ENCODE results near the gene CCDC146. TPM values are rescaled to one million over a fixed set of nuclear protein-coding genes. Genes with fewer than 3 reads are reported as not detected.
"Not testable (repeated sequence)": the region's sequence is repeated elsewhere in the genome, so short reads cannot be mapped to it uniquely, and the experiment has no call there.

CCDC146 gene, protein sequence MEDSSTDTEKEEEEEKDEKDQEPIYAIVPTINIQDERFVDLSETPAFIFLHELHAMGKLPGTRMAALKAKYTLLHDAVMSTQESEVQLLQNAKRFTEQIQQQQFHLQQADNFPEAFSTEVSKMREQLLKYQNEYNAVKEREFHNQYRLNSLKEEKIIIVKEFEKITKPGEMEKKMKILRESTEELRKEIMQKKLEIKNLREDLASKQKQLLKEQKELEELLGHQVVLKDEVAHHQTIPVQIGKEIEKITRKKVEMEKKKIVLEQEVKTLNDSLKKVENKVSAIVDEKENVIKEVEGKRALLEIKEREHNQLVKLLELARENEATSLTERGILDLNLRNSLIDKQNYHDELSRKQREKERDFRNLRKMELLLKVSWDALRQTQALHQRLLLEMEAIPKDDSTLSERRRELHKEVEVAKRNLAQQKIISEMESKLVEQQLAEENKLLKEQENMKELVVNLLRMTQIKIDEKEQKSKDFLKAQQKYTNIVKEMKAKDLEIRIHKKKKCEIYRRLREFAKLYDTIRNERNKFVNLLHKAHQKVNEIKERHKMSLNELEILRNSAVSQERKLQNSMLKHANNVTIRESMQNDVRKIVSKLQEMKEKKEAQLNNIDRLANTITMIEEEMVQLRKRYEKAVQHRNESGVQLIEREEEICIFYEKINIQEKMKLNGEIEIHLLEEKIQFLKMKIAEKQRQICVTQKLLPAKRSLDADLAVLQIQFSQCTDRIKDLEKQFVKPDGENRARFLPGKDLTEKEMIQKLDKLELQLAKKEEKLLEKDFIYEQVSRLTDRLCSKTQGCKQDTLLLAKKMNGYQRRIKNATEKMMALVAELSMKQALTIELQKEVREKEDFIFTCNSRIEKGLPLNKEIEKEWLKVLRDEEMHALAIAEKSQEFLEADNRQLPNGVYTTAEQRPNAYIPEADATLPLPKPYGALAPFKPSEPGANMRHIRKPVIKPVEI
- total RNA-seq, result 1.2 and 5.7 TPM in 2 replicates

- DNase-seq (ENCODE audit: extremely low read depth, low read depth, low spot score), result peak; percentile 95
Observed at GRCh38 chr7:77121860-77122681, at the start of gene CCDC146. Gene CCDC146, plus strand, starts transcription at chr7:77122615. Its CDS starts 45,054 bp downstream, at chr7:77167669.

DNA sequence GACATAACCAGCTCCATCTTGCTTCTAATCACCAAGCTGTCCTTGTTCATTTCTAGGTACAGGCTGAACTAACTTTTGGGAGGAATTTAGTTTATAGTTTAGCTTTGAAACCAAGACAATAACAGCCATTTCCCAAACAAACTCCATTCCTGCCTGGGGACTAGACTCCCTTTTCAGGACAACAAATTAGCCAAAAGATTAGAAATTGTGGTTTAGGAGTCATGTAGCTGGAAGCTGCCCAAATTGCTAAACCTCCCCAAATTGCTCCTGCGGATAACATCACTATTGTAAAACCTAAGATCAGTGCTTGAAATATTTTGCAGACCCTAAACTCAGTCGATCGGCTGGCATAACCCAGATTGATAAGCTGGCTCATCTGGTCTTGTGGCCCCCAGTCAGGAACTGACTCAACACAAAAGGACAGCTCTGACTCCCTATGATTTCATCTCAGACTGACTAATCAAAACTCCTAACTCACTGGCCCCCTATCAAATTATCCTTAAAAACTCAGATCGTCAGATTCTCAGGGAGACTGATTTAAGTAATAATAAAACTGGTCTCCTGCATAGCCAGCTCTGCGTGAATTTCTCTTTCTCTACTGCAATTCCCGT is 47.5 kb upstream of the CCDC146 start:
- not testable (repeated sequence) for DNase-seq (ENCODE audit: extremely low read depth, low read depth, low spot score)

DNA sequence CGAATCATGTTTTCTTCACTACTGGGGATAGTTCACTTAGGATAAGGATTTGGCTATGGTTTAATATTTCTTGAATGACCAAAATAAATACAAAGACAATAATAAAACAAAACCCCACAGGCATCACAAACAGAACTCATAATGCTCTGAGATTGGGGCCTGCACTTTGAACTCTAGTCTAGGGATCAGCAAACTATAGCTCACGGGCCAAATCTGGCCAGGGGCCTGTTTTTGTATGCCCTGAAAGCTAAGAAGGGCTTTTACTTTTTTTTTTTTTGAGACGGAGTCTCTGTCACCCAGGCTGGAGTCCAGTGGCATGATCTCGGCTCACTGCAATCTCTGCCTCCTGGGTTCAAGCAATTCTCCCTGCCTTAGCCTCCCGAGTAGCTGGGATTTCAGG is 45.4 kb upstream of the CCDC146 start:
- DNase-seq (ENCODE audit: extremely low read depth, low read depth, low spot score), result not testable (repeated sequence)

DNA sequence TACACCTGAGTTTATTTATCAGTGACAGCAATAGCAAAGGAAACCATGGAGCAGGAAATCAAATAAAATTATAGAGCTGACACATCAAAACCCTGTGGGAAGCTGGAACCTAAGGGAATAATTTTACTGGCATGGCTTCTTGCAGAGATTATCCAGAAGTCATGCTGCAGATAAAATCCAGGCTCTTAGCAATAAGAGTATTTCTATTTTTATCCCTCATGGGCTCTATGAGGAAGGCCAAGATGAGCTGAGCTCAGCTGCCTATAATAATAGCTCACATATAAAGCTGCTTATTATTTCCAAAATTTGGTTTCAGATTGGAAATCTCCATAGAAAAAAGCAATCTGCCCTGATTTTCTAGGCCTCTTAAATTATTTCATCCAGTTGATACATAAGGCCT is 43.3 kb upstream of the CCDC146 start:
- DNase-seq (ENCODE audit: extremely low read depth, low read depth, low spot score), result not testable (repeated sequence)

GRCh38 chr7:77079624-77080023 is 42.8 kb upstream of the CCDC146 start:
- DNase-seq (ENCODE audit: extremely low read depth, low read depth, low spot score), result not testable (repeated sequence)

DNA sequence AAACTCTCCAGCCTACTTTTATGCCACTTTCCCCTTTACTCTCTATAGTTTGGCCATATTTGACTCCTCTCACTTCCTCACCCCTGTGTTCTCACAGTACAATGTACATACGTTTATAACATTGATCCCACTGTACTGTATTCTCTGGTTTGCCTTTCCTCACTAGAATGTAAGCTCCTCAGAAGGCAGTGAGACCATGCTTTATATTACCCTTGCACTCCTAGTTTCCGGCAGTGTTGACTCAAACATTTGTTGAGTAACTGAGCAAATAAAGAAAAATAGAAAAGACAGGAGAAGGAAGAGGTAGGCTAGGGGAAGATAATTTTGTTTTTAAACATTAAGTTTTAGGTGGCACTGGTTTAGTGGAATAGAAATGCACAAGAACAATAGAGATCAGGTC is 42.2 kb upstream of the CCDC146 start:
- DNase-seq (ENCODE audit: extremely low read depth, low read depth, low spot score), result not testable (repeated sequence)

DNA sequence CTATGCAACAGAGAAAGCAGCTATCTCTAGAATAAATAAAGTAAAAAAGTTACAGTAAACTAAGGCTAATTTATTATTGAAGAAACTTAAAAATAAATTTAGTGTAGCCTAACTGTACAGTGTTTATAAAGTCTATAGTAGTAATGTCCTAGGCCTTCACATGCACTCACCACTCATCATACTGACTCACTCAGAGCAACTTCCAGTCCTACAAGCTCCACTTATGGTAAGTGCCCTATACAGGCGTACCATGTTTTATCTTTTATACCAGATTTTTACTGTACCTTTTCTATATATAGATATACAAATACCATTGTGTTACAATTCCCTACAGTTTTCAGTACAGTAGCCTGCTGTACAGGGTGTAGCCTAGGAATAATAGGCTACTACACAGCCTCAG is 40.2 kb upstream of the CCDC146 start:
- not testable (repeated sequence) for DNase-seq (ENCODE audit: extremely low read depth, low read depth, low spot score)

GRCh38 chr7:77092301-77092700 is 30.1 kb upstream of the CCDC146 start:
- not testable (repeated sequence) for DNase-seq (ENCODE audit: extremely low read depth, low read depth, low spot score)

DNA sequence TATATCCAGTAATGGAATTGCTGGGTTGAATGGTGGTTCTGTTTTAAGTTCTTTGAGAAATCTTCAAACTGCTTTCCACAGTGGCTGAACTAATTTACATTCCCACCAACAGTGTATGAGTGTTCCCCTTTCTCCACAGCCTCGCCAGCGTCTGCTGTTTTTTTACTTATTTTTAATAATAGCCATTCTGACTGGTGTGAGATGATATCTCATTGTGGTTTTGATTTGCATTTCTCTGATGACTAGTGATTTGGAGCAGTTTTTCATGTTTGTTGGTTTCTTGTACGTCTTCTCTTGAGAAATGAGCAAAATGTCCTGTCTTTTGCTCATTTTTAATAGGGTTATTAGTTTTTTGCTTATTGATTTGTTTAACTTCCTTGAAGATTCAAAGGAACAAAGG is 21.9 kb upstream of the CCDC146 start:
- not testable (repeated sequence) for DNase-seq (ENCODE audit: extremely low read depth, low read depth, low spot score)

DNA sequence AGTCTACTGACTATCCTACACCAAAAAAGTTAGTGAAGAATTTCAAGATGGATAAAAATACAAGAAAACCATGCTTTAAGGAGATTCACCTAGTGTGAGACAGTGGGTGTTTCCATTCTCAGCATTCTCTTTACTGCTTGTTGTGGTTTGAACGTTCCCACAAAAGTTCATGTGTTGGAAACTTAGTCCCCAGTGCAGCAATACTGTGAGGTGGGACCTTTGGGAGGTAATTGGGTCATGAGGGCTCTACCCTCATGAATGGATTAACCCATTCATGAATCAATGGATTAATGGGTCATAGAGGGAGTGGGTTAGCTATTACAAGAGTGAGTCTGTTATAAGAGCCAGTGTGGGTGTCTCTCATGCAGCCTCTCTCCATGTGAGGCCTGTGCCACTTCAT is 21.2 kb upstream of the CCDC146 start:
- DNase-seq (ENCODE audit: extremely low read depth, low read depth, low spot score), result not testable (repeated sequence)

DNA sequence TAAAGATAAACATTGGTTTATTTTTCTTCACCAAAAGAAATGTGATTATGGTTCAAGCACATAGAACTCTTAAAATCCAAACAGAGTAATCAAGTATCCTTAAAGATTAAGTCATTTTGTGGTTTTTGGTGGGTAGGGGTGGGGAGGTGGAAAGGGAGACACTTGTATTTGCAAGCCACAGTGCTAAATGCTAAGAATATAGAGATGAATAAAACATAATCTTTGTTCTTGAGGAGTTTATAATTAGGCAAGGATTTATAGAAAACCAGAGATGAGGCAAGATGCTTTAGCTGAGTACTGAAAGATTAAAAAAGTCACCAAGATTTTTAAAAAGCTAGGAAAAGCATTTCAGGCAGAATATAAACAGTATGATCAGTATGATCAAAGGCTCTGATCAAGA is 19.7 kb upstream of the CCDC146 start:
- DNase-seq (ENCODE audit: extremely low read depth, low read depth, low spot score), result not testable (repeated sequence)

DNA sequence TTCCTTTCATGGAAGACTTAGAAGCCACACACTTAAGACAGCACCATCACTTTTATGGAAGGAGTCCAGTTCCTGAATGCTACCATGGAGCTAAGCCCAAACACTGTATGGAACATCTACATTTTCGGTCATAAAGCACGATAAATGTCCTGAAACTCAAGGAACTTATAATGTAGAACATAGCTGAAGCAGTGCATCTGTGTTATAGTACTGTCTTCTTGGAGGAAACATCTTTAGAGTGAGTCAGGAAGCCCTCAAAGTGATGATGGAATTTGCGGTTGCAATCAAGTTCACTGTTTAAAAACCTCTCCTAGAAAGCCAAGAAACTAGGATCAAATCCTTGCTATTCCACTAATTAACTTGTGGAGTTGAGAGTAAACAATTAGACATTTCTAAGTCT is 16.5 kb upstream of the CCDC146 start:
- not testable (repeated sequence) for DNase-seq (ENCODE audit: extremely low read depth, low read depth, low spot score)

GRCh38 chr7:77107659-77108058 is 14.8 kb upstream of the CCDC146 start:
- DNase-seq (ENCODE audit: extremely low read depth, low read depth, low spot score), result not testable (repeated sequence)

DNA sequence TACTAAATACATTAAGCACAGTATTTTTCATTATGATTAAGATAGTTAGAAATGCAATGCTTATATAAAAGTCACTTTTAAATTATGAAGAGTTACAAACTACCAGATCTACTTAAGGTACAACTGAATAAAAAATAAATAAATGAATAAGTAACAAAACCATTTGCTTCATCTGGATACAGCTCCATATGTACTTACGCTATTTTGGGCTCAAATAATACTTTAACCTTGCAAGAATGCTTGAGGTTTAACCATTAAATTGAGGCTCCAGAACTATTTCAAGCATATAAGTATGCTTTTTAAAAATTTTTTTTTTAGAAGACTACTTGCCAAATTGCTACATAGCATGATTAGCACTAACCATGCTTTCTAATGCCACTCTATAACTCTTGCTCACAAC is 14.1 kb upstream of the CCDC146 start:
- DNase-seq (ENCODE audit: extremely low read depth, low read depth, low spot score), result not testable (repeated sequence)

DNA sequence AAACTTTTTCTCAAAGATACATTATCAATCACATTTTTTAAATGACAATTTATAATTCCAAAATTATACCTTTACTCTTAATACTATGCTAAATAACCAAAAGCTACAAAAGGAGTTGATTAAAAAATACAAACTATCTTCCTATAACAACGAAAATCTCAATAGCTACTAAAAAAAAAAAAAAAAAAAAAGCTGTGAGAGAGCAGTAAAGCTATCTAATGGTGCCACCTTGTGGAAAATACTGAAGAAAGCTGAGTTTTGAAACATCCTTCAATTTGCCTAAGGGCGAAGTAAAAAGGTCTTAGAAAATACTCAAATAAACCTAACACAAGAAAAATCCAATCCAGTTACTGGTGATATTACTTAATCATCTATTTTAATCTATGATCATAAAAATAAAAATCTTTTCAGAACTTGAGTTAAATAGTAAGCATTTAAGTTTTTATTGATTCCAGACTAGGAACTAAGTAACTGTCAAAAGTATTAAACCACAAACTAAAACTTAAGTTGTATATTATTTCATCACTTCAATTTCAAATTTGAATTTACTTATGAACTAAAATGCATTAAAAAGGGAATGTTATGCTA is 9.6 kb upstream of the CCDC146 start:
- peak; percentile 10 for DNase-seq (ENCODE audit: extremely low read depth, low read depth, low spot score)

- DNase-seq (ENCODE audit: extremely low read depth, low read depth, low spot score), result not testable (repeated sequence)
Observed at GRCh38 chr7:77125486-77125885, 3.1 kb downstream of the CCDC146 start.

DNA sequence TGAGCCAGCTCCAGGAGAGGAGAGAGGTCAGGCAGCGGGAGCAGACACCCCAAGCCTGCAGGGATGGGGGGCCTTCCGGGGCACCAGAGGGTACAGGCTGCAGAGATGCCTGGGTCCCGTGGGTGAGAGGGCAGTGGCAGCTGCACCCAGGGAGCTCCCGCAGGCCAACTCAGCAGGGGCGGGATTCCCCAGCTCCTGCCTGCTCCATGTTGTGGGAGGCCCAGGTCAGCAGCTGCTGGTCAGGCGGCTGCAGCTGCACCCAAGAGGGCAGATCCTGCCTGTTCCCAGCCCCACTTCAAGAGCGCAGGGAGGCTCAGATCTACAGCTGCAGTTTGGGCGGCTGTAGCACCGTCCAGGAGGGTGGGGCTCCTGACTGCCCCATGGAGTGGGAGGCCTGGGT is 4.6 kb downstream of the CCDC146 start:
- DNase-seq (ENCODE audit: extremely low read depth, low read depth, low spot score), result not testable (repeated sequence)

GRCh38 chr7:77128582-77129410 is 6.4 kb downstream of the CCDC146 start:
- not testable (repeated sequence) for DNase-seq (ENCODE audit: extremely low read depth, low read depth, low spot score)

DNA sequence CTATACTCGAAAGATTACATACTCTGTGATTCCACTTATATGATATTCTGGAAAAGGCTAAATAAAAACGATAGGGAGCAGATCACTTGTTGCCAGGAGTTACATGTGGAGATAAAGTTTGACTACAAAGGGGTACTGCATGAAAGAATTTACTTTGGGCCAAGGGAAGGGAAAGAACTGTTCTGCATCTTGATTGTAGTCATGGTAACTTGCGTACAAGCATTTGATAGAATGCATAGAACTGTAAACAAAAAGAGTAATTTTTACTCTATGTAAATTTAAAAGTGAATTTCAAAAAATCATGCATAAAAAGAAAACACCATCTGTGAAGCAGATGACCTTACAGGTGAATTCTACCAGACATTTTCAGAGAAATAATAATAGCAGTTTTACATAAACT is 9.4 kb downstream of the CCDC146 start:
- not testable (repeated sequence) for DNase-seq (ENCODE audit: extremely low read depth, low read depth, low spot score)
